ENCODE results near the gene ATP6V1F.
"Not testable (repeated sequence)": the region's sequence is repeated elsewhere in the genome, so short reads cannot be mapped to it uniquely, and the experiment has no call there.

ATP6V1F gene

DNA sequence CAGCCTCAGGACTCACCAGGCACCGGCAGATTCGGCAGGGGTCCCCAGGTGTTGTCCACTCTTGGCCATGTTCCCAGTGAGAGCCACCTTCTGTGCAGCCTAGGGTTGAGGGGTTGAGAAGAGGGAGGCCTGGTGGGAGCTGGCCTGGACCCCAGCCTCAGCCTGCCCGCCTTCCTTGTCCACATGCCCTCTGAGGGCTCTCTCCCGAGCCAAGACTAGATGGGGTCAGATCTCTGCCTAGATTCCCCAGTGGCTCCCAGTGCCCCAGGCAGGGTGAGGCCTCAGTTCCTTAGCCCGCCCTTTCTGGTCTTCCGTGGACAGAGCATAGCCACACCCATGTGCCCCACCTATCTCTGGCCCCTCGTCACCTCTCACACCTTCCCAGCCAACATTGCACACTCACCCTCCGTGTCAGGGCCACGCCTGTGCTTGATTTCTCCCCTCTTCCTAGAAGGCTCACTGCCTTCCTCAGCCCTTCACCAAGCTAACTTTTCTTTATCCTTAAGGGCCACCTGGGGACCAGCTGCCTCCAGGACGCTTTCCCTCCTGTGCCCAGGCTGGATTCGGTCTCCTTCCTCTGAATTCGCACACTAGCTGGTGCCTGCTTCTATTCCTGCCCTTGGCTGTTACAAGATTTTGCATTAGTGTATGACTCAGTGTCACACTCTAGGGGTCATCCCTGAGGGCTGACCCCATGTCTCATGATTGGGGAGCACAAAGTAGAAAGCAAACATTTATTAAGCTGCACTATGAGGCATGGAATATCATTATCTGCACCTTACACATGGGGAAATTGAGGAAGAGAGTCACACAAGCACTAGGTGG, 40.3 kb downstream of the ATP6V1F start:
- DNase-seq (ENCODE audit: low spot score): no peak

DNA sequence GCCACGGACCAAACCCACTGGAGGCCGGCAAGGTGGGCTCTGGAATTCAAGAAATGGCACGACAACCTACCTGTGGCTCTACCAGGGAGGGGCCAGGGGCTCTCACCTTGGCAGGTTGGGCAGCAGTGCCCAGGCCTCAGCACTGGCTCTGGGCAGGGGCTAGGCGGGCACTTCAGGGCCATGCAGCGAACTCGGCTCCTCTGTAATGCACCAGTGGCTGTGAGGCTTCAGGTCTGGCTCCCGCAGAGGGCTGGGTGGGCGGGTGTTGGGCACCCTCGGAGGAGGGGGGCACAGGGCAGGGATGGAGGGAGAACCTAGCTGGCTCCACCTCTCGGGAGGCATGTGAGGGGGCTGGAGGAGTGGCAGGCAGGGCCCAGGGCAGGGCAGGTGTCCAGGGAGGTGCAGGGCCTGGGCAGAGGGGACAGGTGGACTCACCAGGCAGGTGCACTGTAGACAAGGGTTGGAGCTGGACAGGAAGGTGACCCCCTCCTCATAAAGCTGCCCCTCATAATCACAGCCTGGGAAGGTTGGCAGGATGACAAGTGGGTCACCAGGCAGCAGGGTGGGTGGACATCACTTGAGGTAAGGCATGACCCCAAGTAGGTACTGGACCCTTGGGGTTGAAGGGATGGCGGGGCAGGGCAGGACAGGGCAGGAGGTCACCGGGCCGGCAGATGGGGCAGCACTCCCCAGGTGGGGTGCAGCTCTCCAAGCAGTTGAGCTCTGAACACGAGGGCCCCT, 41.1 kb downstream of the ATP6V1F start:
- no peak for DNase-seq (ENCODE audit: low spot score)

DNA sequence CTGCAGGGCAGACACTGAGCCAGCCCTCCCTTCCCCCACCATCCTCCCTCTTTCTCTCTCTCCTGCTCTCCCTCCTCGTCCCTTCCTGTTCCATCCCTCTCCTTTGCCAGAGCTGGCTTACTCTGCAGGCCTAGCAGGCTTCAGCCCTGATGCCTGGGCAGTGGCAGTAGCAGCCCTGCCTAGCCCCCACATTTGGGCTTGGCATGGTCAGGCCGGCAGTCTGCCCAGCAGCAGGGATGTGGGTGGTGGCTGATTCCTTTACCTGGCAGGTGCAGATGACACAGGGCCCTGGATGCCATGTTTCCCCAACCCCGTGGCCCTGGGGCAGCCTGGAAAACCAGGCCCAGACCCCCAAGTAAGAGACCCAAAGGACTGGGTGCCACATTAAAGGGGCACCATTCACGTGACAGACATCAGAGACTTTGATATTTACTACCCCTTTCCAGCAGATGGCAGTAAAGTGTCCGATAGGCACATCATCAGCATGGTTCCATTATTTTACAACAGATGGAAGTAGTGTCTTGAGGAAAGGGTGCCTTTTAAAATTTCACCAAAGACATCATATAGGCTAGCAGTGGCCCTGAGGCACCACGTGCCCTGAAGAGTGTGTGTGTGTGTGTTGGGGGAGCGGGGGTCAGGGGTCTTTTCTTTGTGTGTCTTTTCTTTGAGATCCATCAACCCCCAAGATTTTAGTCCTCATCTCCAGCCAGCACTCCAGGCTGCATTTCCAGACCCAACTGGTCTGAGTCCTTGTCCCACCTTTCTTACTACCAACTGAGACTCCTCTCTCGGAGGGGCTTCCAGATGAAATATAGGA, 41.9 kb downstream of the ATP6V1F start:
- no peak for DNase-seq (ENCODE audit: low spot score)

DNA sequence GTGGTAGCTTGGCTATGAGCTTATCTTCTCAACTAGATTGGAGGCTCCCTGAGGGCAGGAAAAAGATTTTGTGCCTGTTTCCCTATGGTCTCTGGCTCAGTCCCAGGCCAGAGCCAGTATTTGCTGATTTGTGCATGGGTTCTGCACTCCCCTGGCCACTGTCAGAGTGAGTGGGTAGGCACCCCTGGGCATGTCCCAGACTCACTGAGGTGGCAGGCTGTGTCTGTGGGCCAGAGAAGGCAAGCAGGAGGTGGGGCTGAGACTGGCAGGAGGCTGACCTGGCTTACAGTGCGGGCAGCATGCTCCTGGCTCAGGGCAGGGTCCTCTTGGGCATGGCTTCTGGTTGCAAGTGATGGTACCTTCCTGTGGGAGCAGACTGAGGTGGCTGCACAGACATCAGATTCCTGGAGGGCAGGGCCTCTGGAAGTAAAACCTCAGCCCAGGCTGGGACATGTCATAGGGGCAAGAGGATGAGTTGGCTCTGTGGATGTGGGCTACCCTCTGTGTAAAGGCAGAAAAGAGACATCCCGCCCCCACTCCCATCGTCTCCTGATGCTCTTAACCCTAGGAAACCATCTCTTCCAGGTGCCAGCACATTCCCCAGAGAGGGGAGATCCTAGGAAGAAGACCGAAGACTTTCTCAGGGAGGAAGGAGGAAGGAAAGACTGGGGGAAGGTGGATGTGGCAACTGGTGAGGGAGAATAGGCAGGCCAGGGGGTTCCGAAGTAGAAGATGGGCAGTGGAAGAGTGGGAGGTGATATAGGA, 43.5 kb downstream of the ATP6V1F start:
- no peak for DNase-seq (ENCODE audit: low spot score)

DNA sequence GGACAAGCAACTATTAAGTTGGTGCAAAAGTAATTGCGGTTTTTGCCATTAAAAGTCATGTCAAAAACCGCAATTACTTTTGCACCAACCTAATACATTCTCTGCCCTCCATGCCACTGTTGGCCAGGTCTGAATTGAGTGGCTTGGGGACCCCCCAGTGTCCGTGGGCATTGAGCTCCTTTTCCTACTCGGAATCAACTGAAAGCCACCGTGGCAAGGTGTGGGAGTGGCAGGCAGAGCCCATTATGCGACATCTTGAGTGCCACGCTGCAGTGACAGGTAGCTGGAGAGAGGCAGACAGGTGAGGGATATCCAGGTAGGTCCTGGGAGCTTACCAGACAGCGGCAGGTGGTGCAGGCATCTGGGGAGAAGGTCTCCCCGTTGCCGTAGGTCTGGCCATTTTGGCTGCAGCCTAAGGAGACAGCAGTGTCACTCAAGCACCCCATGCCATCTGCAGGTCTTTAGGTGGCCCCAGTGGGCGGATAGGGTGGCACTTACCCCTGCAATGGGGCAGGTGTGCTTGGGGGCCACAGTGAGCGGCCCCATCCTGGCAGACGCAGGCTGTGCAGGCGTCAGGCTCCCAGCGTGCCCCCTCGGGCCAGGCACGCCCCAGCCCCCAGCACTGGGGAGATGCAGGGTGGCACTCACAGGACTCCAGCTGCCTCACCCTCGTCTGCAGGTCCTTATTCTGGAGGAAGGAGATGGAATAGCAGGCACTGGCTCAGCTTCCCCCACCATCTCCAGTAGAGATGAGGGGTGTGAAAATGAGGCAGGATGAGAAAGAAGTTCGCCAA, 44.3 kb downstream of the ATP6V1F start:
- no peak for DNase-seq (ENCODE audit: low spot score)

DNA sequence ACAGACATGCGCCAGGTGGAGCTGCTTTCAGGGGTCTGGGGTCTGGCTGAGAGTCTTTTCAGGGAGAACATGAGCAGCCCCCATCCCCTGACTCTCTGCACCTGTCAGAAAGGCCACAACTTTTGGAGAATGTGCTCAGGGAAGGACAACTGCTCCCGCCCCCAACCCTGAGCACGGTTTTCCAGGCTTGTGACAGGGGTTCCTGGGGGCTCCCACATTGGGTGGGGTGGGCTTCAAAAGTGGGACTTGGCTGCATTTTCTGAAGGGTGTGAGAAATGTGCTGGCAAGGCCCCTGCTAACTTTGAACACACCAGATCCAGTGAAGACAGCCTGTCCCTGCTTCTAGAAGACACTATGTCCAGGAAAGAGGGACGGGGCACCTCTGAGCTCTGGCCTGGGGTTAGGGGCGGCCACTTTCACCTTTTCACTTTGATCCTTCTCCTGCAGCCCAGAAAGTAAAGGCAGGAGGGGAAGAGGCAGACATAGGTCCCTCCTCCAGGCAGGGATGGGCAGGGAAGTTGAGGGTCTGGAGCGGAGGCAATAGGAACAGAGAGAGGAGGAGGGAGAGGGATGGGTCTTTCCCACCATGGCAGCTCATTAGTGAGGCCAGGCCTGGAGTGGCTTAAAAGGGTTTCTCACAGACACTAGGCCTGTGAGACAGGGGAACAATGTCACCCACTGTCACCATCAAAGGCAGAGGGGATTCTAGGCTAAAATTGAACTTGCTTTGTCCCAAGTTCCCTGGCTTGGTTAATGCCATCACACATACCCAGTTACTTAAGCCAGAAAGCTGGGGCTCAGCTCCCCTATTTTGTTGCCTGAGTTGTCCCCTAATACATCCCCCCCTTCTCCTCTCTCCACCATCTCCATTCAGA, 46.3 kb downstream of the ATP6V1F start:
- DNase-seq (ENCODE audit: low spot score): no peak

DNA sequence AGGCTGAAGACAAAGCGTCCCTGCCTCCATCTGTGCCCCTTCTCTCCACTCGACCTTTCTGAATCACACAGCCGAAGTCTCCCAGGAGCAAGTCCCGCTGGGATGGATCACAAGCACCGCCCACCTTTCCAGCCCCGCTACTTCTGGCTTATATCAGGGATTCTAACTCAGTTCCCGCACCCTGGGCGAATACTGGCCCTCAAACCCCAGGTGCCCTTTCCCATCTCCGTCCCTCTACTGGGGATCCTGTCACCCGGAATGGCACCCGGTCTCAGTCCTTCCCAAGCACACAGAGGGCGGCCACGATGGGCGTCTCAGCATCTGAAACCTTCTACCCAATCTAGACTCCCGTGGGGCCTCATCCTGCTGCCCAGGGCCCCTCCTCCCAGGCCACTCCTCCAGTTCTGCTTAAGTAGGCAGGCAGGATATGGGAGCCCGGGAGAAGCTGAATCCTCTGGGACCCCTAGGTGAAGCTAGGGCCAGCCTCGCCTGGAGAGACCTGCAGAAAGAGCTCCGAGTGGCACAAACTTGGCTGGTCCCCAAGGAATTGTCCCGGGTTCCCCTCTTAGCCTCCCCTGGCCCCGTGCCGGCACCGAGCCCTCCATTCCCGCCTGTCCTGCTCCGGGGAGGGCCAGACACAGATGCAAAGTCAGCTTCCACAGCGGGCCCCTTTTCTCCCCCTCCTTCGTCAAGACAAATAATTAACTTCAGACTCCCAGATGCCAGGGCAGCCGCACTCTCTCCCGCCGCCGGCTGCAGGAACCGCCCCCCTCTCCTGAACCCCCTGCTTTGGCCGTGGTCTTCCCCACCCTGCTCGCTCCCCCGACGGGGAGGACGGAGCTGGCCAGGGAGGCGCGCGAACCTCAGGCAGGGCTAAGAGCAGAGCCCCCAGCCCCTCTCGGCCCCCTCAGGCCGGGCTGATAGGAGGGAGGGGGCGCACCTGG, 47.2 kb downstream of the ATP6V1F start:
- no peak for DNase-seq (ENCODE audit: low spot score)

DNA sequence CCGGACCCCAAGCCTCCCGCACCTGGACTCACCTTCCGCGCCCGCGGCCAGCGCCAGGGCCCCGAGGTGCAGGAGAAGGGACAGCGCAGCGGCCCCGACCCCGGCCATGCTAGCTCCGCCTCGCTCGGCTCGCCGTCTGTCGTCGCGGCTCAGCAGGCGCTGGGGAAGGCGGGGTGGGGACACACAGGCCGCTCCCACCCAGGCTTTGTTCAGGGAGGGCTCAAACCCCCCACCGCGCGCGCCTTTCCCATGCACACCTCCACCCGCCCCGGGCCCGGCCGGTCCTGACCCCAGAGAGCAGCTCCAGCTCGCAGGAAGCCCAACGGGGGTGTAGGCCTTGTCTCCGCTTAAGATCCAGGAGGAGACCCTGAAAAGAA, 47.9 kb downstream of the ATP6V1F start, which contains the start of gene KCP:
TSS of gene KCP (minus strand) at position 141 of the 377 bp plus-strand sequence. CDS start at position 108, 33 bp downstream.
- DNase-seq (ENCODE audit: low spot score): no peak

DNA sequence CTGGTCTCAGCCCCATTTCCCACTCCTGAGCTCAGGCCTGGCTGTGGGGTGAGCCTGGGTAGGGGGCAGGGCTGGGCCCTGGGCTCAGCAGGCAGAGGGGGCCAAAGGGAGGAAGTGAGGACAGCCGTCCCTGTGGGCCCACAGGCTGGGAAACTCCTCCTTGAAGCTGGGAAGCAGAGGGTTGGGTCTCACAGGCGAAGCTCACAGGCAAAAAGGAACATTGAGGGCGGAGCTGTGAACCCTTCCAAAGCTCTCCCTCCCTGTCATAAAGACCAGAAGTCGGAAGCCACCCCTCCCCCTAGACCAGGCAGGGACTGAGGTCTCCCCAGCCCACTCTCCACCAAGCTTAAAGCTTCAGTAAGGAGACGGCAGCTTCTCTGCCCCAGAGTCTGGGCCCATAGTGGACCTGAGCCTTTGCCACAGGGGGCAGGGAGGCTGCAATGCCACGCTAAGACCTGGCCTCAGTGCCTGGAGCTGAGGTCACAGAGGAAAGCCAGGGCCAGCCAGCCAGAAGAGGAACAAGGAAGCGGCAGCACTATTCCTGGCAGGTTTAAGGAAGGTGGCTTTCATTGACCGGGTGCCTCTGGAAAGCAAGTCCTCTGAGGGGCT, 48.9 kb downstream of the ATP6V1F start:
- DNase-seq (ENCODE audit: low spot score): no peak

DNA sequence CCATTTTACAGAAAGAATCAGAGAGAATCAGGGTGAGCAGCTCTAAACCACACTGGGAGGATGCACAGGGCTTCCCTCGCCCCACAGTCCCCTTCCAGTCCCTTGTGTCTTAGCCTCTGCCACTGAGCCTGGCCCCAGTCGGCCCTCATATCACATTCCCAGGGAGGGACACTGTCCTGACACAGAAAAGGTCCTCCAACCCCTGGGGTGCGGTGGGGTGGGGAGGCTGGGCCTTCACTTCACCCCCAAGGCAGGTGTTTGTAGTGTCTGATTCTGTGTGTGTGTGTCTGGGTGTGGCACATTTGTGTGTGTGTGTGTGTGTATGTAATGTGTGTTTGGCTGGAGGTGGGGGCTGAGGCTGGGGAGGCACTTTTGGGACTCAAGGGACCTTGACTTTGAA, 49.6 kb downstream of the ATP6V1F start:
- DNase-seq (ENCODE audit: low spot score): no peak

DNA sequence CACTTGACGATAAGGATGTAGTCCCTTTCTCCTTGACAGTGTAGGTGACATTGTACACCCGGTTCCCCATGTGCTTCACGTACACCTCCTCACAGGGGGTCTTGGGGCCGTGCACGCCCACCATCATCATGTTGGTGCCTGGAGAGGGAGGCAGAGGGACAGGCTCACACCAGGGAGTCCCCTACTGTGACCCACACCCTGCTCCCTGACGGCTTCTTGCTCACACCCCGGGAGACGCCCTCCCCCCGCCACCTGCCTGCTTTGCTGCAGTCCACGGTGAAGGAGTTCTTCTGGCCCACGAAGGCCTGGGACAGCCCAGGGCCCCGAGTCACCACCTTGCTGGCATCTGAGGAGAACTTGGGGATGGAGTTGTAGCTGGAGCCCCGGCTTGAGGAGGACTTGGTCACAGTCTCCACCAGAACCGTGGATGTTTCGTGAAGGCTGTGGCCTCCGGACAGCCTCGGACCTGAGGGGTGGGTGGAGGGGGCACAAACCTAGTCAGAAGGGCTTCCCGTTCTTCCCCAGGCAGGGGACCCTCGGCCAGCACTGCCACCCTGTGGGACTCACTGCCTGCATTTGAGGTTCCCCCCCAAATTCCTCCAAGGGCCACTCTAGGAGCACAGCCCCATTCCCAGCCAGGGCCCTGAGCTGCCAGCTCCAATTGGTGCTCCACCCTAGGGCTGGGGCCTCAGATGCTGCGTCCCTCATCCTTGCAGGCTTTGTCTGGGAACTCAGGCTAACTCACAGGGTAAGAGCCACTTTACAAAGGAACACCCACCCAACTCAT, 50.2 kb downstream of the ATP6V1F start:
- DNase-seq (ENCODE audit: low spot score): not testable (repeated sequence)

DNA sequence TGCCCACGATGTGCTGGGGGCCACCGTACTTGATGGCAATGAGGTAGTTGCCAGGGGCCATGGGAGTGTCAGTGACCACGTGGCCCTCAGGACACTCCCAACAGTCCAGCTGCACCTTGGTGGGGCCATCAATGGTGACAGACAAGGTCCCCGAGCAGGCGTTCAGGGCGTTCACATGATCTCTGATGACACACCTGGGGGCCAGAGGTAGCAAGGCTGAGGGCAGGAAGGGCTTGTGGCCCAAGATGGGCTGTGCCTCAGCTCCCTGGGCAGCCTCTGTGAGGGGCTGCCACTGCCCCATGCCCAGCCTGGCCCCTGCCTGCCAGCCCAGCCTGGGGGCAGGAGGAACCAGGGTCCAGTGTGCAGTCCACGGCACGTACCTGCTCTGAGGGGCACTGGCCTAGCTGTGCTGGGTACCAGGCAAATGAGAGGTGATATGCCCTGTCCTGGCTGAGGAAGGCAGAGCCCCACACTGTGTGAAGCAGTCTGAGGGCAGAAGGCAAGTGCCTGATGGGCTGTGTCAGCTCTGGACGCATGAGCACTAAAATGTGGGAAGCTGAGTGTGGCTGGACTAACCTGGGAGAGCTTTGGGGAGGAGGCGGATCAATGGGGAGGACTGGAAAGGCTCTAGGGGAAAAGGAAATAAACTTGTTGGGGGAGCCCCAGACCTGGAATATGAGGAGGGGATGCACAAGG, 51.4 kb downstream of the ATP6V1F start:
- DNase-seq (ENCODE audit: low spot score): no peak

DNA sequence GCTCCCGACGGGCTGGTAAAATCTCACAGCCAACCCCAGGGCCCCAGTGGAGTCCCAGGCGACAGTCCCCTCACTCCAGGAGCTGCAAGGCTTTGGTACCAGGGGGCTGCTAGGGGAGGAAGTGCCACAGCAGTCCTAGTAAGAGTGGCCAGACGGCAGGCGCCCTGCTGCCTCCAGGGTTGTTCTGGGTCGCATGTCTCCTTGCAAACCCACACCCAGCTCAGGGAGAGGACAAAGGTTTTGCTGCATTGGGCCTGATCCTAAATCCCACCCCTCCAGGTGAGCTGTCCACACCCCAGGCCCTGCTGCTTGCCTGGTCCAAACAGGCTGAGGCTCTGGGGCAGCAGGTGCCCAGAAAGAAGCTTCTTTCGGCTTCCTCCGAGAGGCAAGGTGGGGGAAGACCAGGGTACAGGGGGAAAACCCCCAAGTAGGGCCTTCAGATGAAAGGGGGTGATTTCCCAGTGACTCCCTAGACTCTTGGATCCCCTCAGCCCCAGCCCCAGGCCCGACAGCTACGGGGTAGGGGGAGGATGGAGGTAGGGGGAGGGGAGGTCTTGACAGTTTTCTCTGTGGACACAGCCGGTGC, 52.0 kb downstream of the ATP6V1F start:
- DNase-seq (ENCODE audit: low spot score): no peak

DNA sequence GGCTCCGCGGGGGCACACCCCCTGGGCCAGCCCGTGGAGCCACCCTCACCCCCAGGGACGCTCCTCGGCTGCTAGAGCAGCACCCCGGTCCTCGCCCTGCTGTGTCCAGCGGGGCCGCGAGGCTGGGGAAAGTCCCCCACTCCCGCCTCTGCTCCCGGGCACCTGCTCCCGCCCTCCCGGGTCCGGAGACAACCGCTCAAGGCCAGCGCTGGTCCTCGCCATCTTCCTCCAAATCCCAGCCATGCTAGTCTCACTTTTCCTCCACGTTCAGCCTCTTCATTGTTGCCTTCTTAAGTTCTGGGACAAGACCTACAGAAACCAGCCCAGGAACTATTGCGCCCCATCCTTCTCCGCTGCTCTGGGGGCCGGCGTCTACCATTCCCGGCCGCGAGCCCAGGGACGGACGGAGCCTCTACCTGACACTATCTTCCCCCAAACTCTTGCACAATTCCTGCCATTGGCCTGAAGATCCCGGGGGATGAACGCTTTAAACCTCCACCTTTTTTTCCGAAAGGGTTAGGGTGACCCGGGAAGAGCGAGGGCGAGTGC, 52.7 kb downstream of the ATP6V1F start:
- no peak for DNase-seq (ENCODE audit: low spot score)
